B cell (primary cell): ENCODE results near the gene DNAH11. TPM values are rescaled to one million over a fixed set of nuclear protein-coding genes. Genes with fewer than 3 reads are reported as not detected.
A peak's percentile ranks its signal among the peaks of the same experiment; 100 is the strongest.

Experiments used
- ATAC-seq: fragments of 200-7000 bp; cut with Tn5 transposase; one replicate; pipeline ENCODE4 v1.10.0; 2021; ENCODE audit warnings: low read depth, mild to moderate bottlenecking, moderate number of reproducible peaks, moderate library complexity
- CTCF ChIA-PET: fragments of 350-600 bp; sonication (Branson Sonifier 250); formaldehyde crosslinking; loops from one replicate; lab custom pipeline; 2021; ENCODE audit warnings: antibody characterized with exemption, inconsistent platforms; lab: Charles Lee
- POLR2A ChIA-PET: fragments of 350-600 bp; sonication (Branson Sonifier 250); formaldehyde crosslinking; loops from one replicate; lab custom pipeline; 2021; ENCODE audit warnings: antibody characterized with exemption; lab: Charles Lee
- DNase-seq: peaks from one replicate; pipeline ENCODE4 v3.0.0; 2013
- H2AFZ ChIP-seq: 2 replicates; pipeline ENCODE4 v1.6.1; 2012; ENCODE audit warnings: mild to moderate bottlenecking, low read depth, low read length; ENCODE audit not compliant: insufficient read depth, poor library complexity, severe bottlenecking
- H3K27ac ChIP-seq, 2 donors: 1 replicate in 1 of 2; 2 replicates in 1 of 2; pipeline ENCODE4 v1.5.1; 2012 to 2013; ENCODE audit warnings: low read length in 2 of 2, mild to moderate bottlenecking in 2 of 2, moderate library complexity in 1 of 2
- H3K27me3 ChIP-seq, 4 experiments: fragments of 200-600 bp in 1 of 4; sonication (generic) in 1 of 4; replicated peaks in 1 of 4; 1 replicate in 2 of 4; 2 replicates in 2 of 4; pipeline versions ENCODE4 v1.6.1 to v1.7.0; 2013 to 2016; ENCODE audit warnings: low read length in 3 of 4, mild to moderate bottlenecking in 2 of 4, mixed read lengths in 1 of 4, moderate library complexity in 1 of 4; ENCODE audit not compliant: insufficient read depth in 4 of 4, control insufficient read depth in 3 of 4; ENCODE audit errors: control extremely low read depth in 1 of 4
- H3K36me3 ChIP-seq, 2 experiments: replicated peaks in 1 of 2; 1 replicate in 1 of 2; 2 replicates in 1 of 2; pipeline versions ENCODE4 v1.6.1 to v1.7.1; 2013; ENCODE audit warnings: low read length in 1 of 2; ENCODE audit not compliant: insufficient read depth in 2 of 2, control insufficient read depth in 1 of 2; ENCODE audit errors: control extremely low read depth in 1 of 2, extremely low read depth in 1 of 2
- H3K4me1 ChIP-seq, 2 donors: fragments of 200-600 bp in 1 of 2; sonication (generic) in 1 of 2; 1 replicate in 1 of 2; 2 replicates in 1 of 2; pipeline versions ENCODE4 v1.5.1 to v1.6.1; 2013 to 2017; ENCODE audit warnings: low read length in 2 of 2; ENCODE audit not compliant: control insufficient read depth in 2 of 2, insufficient read depth in 2 of 2
- H3K4me2 ChIP-seq: replicated peaks from 2 replicates; pipeline ENCODE3; 2012; ENCODE audit warnings: mild to moderate bottlenecking, low read depth, low read length; ENCODE audit not compliant: poor library complexity, severe bottlenecking
- H3K4me3 ChIP-seq, 5 experiments: fragments of 200-600 bp in 1 of 5; sonication (generic) in 1 of 5; 1 replicate in 3 of 5; 2 replicates in 2 of 5; pipeline versions ENCODE4 v1.5.1 to v1.7.0; 2011 to 2016; ENCODE audit warnings: low read length in 4 of 5, mild to moderate bottlenecking in 4 of 5, low read depth in 2 of 5, control low read depth in 1 of 5, moderate library complexity in 1 of 5; ENCODE audit not compliant: insufficient read depth in 1 of 5; ENCODE audit errors: control extremely low read depth in 1 of 5, extremely low read depth in 1 of 5
- H3K79me2 ChIP-seq: fragments of 200-600 bp; sonication (generic); one replicate; pipeline ENCODE4 v1.6.0; 2016; ENCODE audit warnings: low read length; ENCODE audit not compliant: control insufficient read depth, insufficient read depth
- H3K9ac ChIP-seq: fragments of 200-600 bp; sonication (generic); 2 replicates; pipeline ENCODE4 v1.6.1; 2017; ENCODE audit warnings: mild to moderate bottlenecking, low read length, moderate library complexity
- H3K9me3 ChIP-seq, 3 donors: one replicate each; pipeline versions ENCODE4 v1.6.1 to v1.7.1; 2013; ENCODE audit warnings: low read length in 2 of 3; ENCODE audit not compliant: control insufficient read depth in 2 of 3, insufficient read depth in 1 of 3; ENCODE audit errors: control extremely low read depth in 1 of 3
- H4K20me1 ChIP-seq: 2 replicates; pipeline ENCODE4 v1.6.0; 2012; ENCODE audit warnings: mild to moderate bottlenecking, low read length; ENCODE audit not compliant: insufficient read depth, control insufficient read depth, poor library complexity, severe bottlenecking
- H3K27ac Mint-ChIP-seq: one replicate; pipeline ENCODE4 v1.8.0; 2021; ENCODE audit warnings: mixed read lengths
- H3K27me3 Mint-ChIP-seq: one replicate; pipeline ENCODE4 v1.8.0; 2021; ENCODE audit warnings: mixed read lengths
- H3K4me1 Mint-ChIP-seq: one replicate; pipeline ENCODE4 v1.8.0; 2021; ENCODE audit warnings: mixed read lengths
- H3K4me3 Mint-ChIP-seq: one replicate; pipeline ENCODE4 v1.8.0; 2021; ENCODE audit warnings: mixed read lengths
- H3K9me3 Mint-ChIP-seq: one replicate; pipeline ENCODE4 v1.8.0; 2022; ENCODE audit warnings: mixed read lengths; ENCODE audit not compliant: insufficient read depth
- CTCF ChIP-seq: fragments of 200-600 bp; IDR thresholded peaks from one replicate; pipeline ENCODE4 v1.8.0; 2022; ENCODE audit warnings: antibody characterized with exemption, mild to moderate bottlenecking
- EZH2 ChIP-seq: IDR thresholded peaks from 2 replicates; pipeline ENCODE4 v1.6.1; 2012; ENCODE audit warnings: borderline replicate concordance, low read depth, mild to moderate bottlenecking, moderate library complexity, low read length; ENCODE audit not compliant: insufficient read depth, poor library complexity, severe bottlenecking
- WGBS: methylation state at CpG from one replicate; pipeline ENCODE4 v1.1.5; 2013; ENCODE audit warnings: missing lambda C conversion rate; ENCODE audit not compliant: insufficient coverage; 5-methylcytosine and 5-hydroxymethylcytosine counted together
- intact Hi-C: fragments of 100-400 bp; cut with micrococcal nuclease; formaldehyde crosslinking; loops from one replicate; pipeline ENCODE4 v1.10.0; 2022
- polyA plus RNA-seq: library from polyadenylated mRNA; depleted of rRNA; stranded (reverse); fragments of >200 nt; gene quantifications from 2 replicates; pipeline ENCODE4 v1.2.3, GENCODE V29; 2012
- total RNA-seq, 2 donors: library from RNA; stranded (reverse); fragments of 120-200 nt in 1 of 2; gene quantifications; 1 replicate in 1 of 2; 2 replicates in 1 of 2; pipeline versions ENCODE4 v1.2.3 to v1.2.4, GENCODE V29; 2013 to 2022

DNAH11 gene
- total and polyA plus RNA-seq, 2 donors (not counting 1 experiment from before 2014, with no cell fraction given): not detected

DNA sequence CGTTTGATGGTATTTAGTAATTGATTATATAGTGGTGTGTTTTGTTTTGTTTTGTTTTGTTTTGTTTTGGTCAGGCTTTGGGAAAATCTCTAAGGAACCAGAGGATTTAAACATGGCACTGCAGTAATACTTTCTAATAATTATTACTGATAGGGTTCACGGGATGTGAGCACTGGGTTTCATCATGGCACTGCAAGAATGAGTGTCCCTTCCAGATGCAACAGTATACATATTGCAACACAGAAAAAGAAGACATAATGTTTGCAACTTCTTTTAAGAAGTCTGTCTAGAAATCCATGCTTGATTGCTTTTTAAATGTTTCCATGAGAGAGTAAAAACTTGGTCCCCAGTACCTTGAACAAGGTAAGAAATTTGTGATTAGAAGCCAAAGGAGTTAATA is 405.1 kb downstream of the DNAH11 start:
- Histone ChIP-seq H4K20me1 (no peaks in the 10 kb centered on the region), H3K9ac (no peak overlapping the region), H3K36me3 (peaks cover 0 to 5% of the 10 kb centered on the region in 2 experiments), H3K27ac (no peak overlapping the region), H3K27me3 (no peaks in the 10 kb centered on the region), H3K4me1 (peaks cover 32 to 40% of the 10 kb centered on the region in 2 donors), H3K4me2 (peak overlapping the region; percentile 95), H3K79me2 (peaks cover 16% of the 10 kb centered on the region), H3K4me3 (no peak overlapping the region), H3K9me3 (no peaks in the 10 kb centered on the region), H2AFZ (no peak overlapping the region)
- ChIA-PET CTCF (interaction anchor here (1.5 kb wide), 1 partner anchor 20 kb away, joined by 5 read pairs; no protein-coding TSS in a partner anchor), POLR2A (interaction anchor here (0.9 kb wide), 1 partner anchor 14 kb away, joined by 3 read pairs; no protein-coding TSS in a partner anchor)
- Mint-ChIP-seq H3K4me3 (no peak overlapping the region), H3K27me3 (no peaks in the 10 kb centered on the region), H3K27ac (no peak overlapping the region), H3K4me1 (peaks cover 44% of the 10 kb centered on the region), H3K9me3 (no peaks in the 10 kb centered on the region)
- DNase-seq: no peak
- TF ChIP-seq EZH2: no peak
- no peak for TF ChIP-seq CTCF
- intact Hi-C loops: loop anchor here (2.0 to 10.0 kb wide), 5 partner anchors 36 to 1649 kb away; partner anchors contain the start of genes CCDC126 and HYCC1
- no CpG with 5 or more reads among the region's 2 CpGs for WGBS
- no peak for ATAC-seq

GRCh38 chr7:21948364-21948763 is 405.5 kb downstream of the DNAH11 start:
- DNase-seq (no peak), ATAC-seq (no peak)
- H4K20me1 ChIP-seq: no peaks in the 10 kb centered on the region
- H3K27me3 ChIP-seq: no peaks in the 10 kb centered on the region
- no peak overlapping the region for H3K27ac ChIP-seq
- intact Hi-C loops: loop anchor here (5.0 to 10.0 kb wide), 4 partner anchors 36 to 1649 kb away; partner anchors contain the start of genes CCDC126 and HYCC1
- WGBS: 100% methylated on average over 1 of the region's 2 CpGs
- Mint-ChIP-seq H3K9me3 (no peaks in the 10 kb centered on the region), H3K4me3 (no peak overlapping the region), H3K4me1 (peaks cover 40% of the 10 kb centered on the region), H3K27me3 (no peaks in the 10 kb centered on the region), H3K27ac (no peak overlapping the region)
- peaks cover 0 to under 1% of the 10 kb centered on the region in 2 experiments for H3K36me3 ChIP-seq
- ChIA-PET CTCF (interaction anchor here (0.9 to 1.5 kb wide), 2 partner anchors 16 to 19 kb away, joined by 3 to 5 read pairs; no protein-coding TSS in a partner anchor), POLR2A (interaction anchor here (0.6 to 0.7 kb wide), 2 partner anchors 246 to 521 kb away, joined by 3 read pairs; no protein-coding TSS in a partner anchor)
- peaks cover 12% of the 10 kb centered on the region for H3K79me2 ChIP-seq
- no peak overlapping the region for H3K9ac ChIP-seq
- peaks cover 28 to 36% of the 10 kb centered on the region in 2 donors for H3K4me1 ChIP-seq
- H2AFZ ChIP-seq: no peak overlapping the region
- TF ChIP-seq EZH2 (no peak), CTCF (no peak)
- no peak overlapping the region for H3K4me3 ChIP-seq
- no peak overlapping the region for H3K4me2 ChIP-seq
- H3K9me3 ChIP-seq: no peaks in the 10 kb centered on the region
